H54 (cell line): ENCODE results near the gene MTHFD2.
A peak's percentile ranks its signal among the peaks of the same experiment; 100 is the strongest.
"Not testable (repeated sequence)": the region's sequence is repeated elsewhere in the genome, so short reads cannot be mapped to it uniquely, and the experiment has no call there.

Experiments used
- DNase-seq: peaks from one replicate; pipeline ENCODE4 v3.0.0; 2011; ENCODE audit warnings: low spot score, mixed read lengths; ENCODE audit not compliant: insufficient read length
- FAIRE-seq: peaks from 3 replicates; lab custom pipeline; 2011; peaks lifted over from hg19 to GRCh38; lab: Jason Lieb, UNC
- POLR2A ChIP-seq: IDR thresholded peaks from 2 replicates; pipeline ENCODE4 v1.6.1; 2011; ENCODE audit warnings: low read depth, mild to moderate bottlenecking, low read length

MTHFD2 gene

GRCh38 chr2:74183878-74184277 lies 14.5 kb upstream of the MTHFD2 start:
- no peak for DNase-seq
- FAIRE-seq = no peak
- no peak for TF ChIP-seq POLR2A

GRCh38 chr2:74186038-74186437 lies 12.4 kb upstream of the MTHFD2 start:
- no peak for TF ChIP-seq POLR2A
- FAIRE-seq (no peak), DNase-seq (no peak)

GRCh38 chr2:74186706-74187105 lies 11.7 kb upstream of the MTHFD2 start:
- FAIRE-seq, DNase-seq: not testable (repeated sequence)

GRCh38 chr2:74188018-74188601 lies 10.3 kb upstream of the MTHFD2 start:
- no peak for TF ChIP-seq POLR2A
- FAIRE-seq (no peak), DNase-seq (peak; percentile 33)

- TF ChIP-seq POLR2A = no peak
- DNase-seq (no peak), FAIRE-seq (no peak)
These were observed 9.7 kb upstream of the MTHFD2 start for GRCh38 chr2:74188696-74189095.

- FAIRE-seq (no peak), DNase-seq (no peak)
- no peak for TF ChIP-seq POLR2A
These were observed 6.6 kb upstream of the MTHFD2 start for GRCh38 chr2:74191596-74192380.

- TF ChIP-seq POLR2A = no peak
- no peak for FAIRE-seq
These were observed 3.6 kb upstream of the MTHFD2 start for GRCh38 chr2:74194799-74195198.

GRCh38 chr2:74197049-74197448 lies 1.4 kb upstream of the MTHFD2 start:
- FAIRE-seq (no peak), DNase-seq (no peak)
- no peak for TF ChIP-seq POLR2A

More at GRCh38 chr2:74194799-74195198, 3.6 kb upstream of the MTHFD2 start:
- no peak for DNase-seq

GRCh38 chr2:74198023-74198460 lies 373 bp upstream of the MTHFD2 start:
- no peak for FAIRE-seq
- DNase-seq = no peak
- no peak for TF ChIP-seq POLR2A

- FAIRE-seq = no peak
- no peak for TF ChIP-seq POLR2A
- no peak for DNase-seq
These were observed 873 bp downstream of the MTHFD2 start for GRCh38 chr2:74199275-74199701.

- FAIRE-seq = no peak
- no peak for TF ChIP-seq POLR2A
- no peak for DNase-seq
These were observed 1.5 kb downstream of the MTHFD2 start for GRCh38 chr2:74199871-74200305.

- no peak for DNase-seq
- no peak for FAIRE-seq
- no peak for TF ChIP-seq POLR2A
These were observed 2.8 kb downstream of the MTHFD2 start for GRCh38 chr2:74201196-74201595.

- FAIRE-seq (no peak), DNase-seq (no peak)
- no peak for TF ChIP-seq POLR2A
These were observed 3.2 kb downstream of the MTHFD2 start for GRCh38 chr2:74201596-74201995.

GRCh38 chr2:74204436-74204835 lies 6.0 kb downstream of the MTHFD2 start:
- no peak for TF ChIP-seq POLR2A
- DNase-seq = no peak
- FAIRE-seq = no peak

GRCh38 chr2:74205113-74205512 lies 6.7 kb downstream of the MTHFD2 start:
- no peak for TF ChIP-seq POLR2A
- DNase-seq = no peak
- FAIRE-seq = no peak

- no peak for FAIRE-seq
- DNase-seq = no peak
- TF ChIP-seq POLR2A = no peak
These were observed 7.2 kb downstream of the MTHFD2 start for GRCh38 chr2:74205596-74205995.
